HEK293 (cell line): Measurements from ENCODE around the gene CORO2B.
A peak's percentile ranks its signal among the peaks of the same experiment; 100 is the strongest.

Source experiments
- CTCF ChIA-PET: fragments of 350-600 bp; formaldehyde crosslinking; extraction: SDS; loops from one replicate; lab custom pipeline; 2021; ENCODE audit warnings: antibody characterized with exemption; lab: Yijun Ruan, JAX
- POLR2A ChIA-PET: fragments of 300-600 bp; formaldehyde crosslinking; extraction: SDS; loops from one replicate; lab custom pipeline; 2020; ENCODE audit warnings: antibody characterized with exemption, inconsistent platforms; lab: Yijun Ruan, JAX
- H3K27ac ChIP-seq: fragments of 200-500 bp; sonication (Bioruptor generic); 2 replicates; pipeline ENCODE4 v1.5.1; 2014; ENCODE audit warnings: low read depth, low read length, control low read depth, inconsistent platforms; ENCODE audit errors: extremely low read depth
- H3K36me3 ChIP-seq, 2 experiments: fragments of 200-500 bp in 1 of 2; sonication (Bioruptor generic) in 1 of 2; 1 replicate in 1 of 2; 2 replicates in 1 of 2; pipeline ENCODE4 v1.5.1; 2014 to 2017; ENCODE audit warnings: inconsistent platforms in 2 of 2, low read length in 2 of 2; ENCODE audit not compliant: control insufficient read depth in 2 of 2, insufficient read depth in 1 of 2
- H3K4me1 ChIP-seq: fragments of 200-500 bp; sonication (Bioruptor generic); 2 replicates; pipeline ENCODE4 v1.5.1; 2014; ENCODE audit warnings: mild to moderate bottlenecking, low read length, inconsistent platforms; ENCODE audit not compliant: control insufficient read depth, insufficient read depth
- H3K4me3 ChIP-seq: 2 replicates; pipeline ENCODE4 v1.5.1; 2011; ENCODE audit warnings: low read depth, mild to moderate bottlenecking, control low read depth, low read length, moderate library complexity
- H3K9me3 ChIP-seq: fragments of 200-500 bp; sonication (Bioruptor generic); 2 replicates; pipeline ENCODE4 v1.5.1; 2014; ENCODE audit warnings: low read depth, low read length, inconsistent platforms; ENCODE audit not compliant: control insufficient read depth, insufficient read depth
- EGR2 ChIP-seq: fragments of 450-650 bp; formaldehyde crosslinking; IDR thresholded peaks from 2 replicates; pipeline ENCODE4 v1.5.1; 2016; ENCODE audit warnings: low read depth, missing biosample characterization, missing genetic modification characterization
- GLIS2 ChIP-seq: fragments of 450-650 bp; formaldehyde crosslinking; IDR thresholded peaks from 2 replicates; pipeline ENCODE4 v1.5.1; 2016; ENCODE audit warnings: missing biosample characterization, missing genetic modification characterization
- IKZF3 ChIP-seq: fragments of 450-650 bp; IDR thresholded peaks from 2 replicates; pipeline ENCODE4 v1.5.0; 2018; ENCODE audit warnings: missing biosample characterization, mild to moderate bottlenecking, missing genetic modification characterization, moderate library complexity
- PATZ1 ChIP-seq: fragments of 450-650 bp; formaldehyde crosslinking; IDR thresholded peaks from 2 replicates; pipeline ENCODE4 v1.5.1; 2016; ENCODE audit warnings: missing biosample characterization, missing genetic modification characterization
- SCRT1 ChIP-seq: fragments of 450-650 bp; formaldehyde crosslinking; IDR thresholded peaks from 2 replicates; pipeline ENCODE4 v1.5.1; 2016; ENCODE audit warnings: missing biosample characterization, missing genetic modification characterization, borderline replicate concordance
- SP2 ChIP-seq: fragments of 450-650 bp; formaldehyde crosslinking; IDR thresholded peaks from 2 replicates; pipeline ENCODE4 v1.5.1; 2016; ENCODE audit warnings: missing biosample characterization, missing genetic modification characterization
- ZBTB17 ChIP-seq: fragments of 450-650 bp; formaldehyde crosslinking; IDR thresholded peaks from 2 replicates; pipeline ENCODE4 v1.5.1; 2016; ENCODE audit warnings: missing biosample characterization, missing genetic modification characterization
- ZFHX2 ChIP-seq: fragments of 450-650 bp; formaldehyde crosslinking; conservative IDR thresholded peaks from 2 replicates; pipeline ENCODE4 v1.5.1; 2016; ENCODE audit warnings: missing biosample characterization, missing genetic modification characterization
- ZNF202 ChIP-seq: fragments of 450-650 bp; formaldehyde crosslinking; IDR thresholded peaks from 2 replicates; pipeline ENCODE4 v1.5.1; 2016; ENCODE audit warnings: missing biosample characterization, missing genetic modification characterization, borderline replicate concordance
- ZNF24 ChIP-seq: fragments of 450-650 bp; formaldehyde crosslinking; IDR thresholded peaks from 2 replicates; pipeline ENCODE4 v1.5.1; 2016; ENCODE audit warnings: missing biosample characterization, missing genetic modification characterization
- ZNF335 ChIP-seq: fragments of 450-650 bp; formaldehyde crosslinking; conservative IDR thresholded peaks from 2 replicates; pipeline ENCODE4 v1.5.1; 2016; ENCODE audit warnings: missing biosample characterization, missing genetic modification characterization
- ZNF426 ChIP-seq: fragments of 450-650 bp; formaldehyde crosslinking; IDR thresholded peaks from 2 replicates; pipeline ENCODE4 v1.5.1; 2017; ENCODE audit warnings: missing biosample characterization, missing genetic modification characterization, mild to moderate bottlenecking, inconsistent platforms, moderate library complexity
- ZNF544 ChIP-seq: fragments of 450-650 bp; formaldehyde crosslinking; IDR thresholded peaks from 2 replicates; pipeline ENCODE4 v1.5.0; 2017; ENCODE audit warnings: missing biosample characterization, missing genetic modification characterization
- ZNF585B ChIP-seq: fragments of 450-650 bp; formaldehyde crosslinking; IDR thresholded peaks from 2 replicates; pipeline ENCODE4 v1.5.1; 2016; ENCODE audit warnings: missing biosample characterization, missing genetic modification characterization
- ZNF664 ChIP-seq: fragments of 450-650 bp; formaldehyde crosslinking; IDR thresholded peaks from 2 replicates; pipeline ENCODE4 v1.5.1; 2016; ENCODE audit warnings: missing biosample characterization, missing genetic modification characterization
- ZNF792 ChIP-seq: fragments of 450-650 bp; formaldehyde crosslinking; IDR thresholded peaks from 2 replicates; pipeline ENCODE4 v1.5.1; 2016; ENCODE audit warnings: missing biosample characterization, missing genetic modification characterization
- TF ChIP-seq, protein P1 (sequence below): fragments of 450-650 bp; formaldehyde crosslinking; IDR thresholded peaks from 2 replicates; pipeline ENCODE4 v1.5.1; 2017; ENCODE audit warnings: missing biosample characterization, missing genetic modification characterization

The CORO2B gene

DNA sequence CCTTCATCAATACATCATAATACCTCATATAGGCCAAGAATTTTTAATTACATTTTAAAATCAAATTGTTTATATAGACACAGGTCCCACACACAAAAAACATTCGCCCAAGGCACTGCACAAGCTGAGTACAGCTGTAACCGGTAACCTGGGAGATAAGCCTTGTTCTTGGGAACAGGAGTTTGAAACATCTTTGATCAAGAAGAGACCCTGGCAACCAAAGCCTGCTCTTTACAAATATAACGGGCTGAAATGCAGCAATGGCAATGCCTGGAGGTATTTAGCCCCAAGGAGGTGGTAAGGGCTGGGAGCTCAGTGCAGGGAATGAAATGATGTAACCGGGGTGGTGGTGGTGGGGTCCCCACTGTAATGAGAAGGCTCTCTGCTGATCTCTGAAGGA is 7.2 kb upstream of the CORO2B start:
- TF ChIP-seq ZNF664 (tag by site-specific recombination) (no peak), SP2 (no peak), IKZF3 (tag by site-specific recombination) (no peak), ZNF792 (no peak), SCRT1 (tag by site-specific recombination) (no peak), ZNF544 (tag by site-specific recombination) (no peak)
- no peaks in the 10 kb centered on the region for H3K36me3 ChIP-seq
- no peak overlapping the region for H3K4me3 ChIP-seq
- H3K27ac ChIP-seq = no peak overlapping the region
- CTCF ChIA-PET = interaction anchor here (0.6 to 4.0 kb wide), 5 partner anchors 11 to 926 kb away, joined by 3 to 36 read pairs (median 5); no protein-coding TSS in a partner anchor
- H3K4me1 ChIP-seq = no peaks in the 10 kb centered on the region; the same call in 1 of the 2 replicates
- H3K9me3 ChIP-seq = no peaks in the 10 kb centered on the region
- POLR2A ChIA-PET = no interaction called here

GRCh38 chr15:68572309-68572708 is 6.5 kb upstream of the CORO2B start:
- H3K9me3 ChIP-seq = no peaks in the 10 kb centered on the region
- no peak overlapping the region for H3K4me3 ChIP-seq
- H3K36me3 ChIP-seq = no peaks in the 10 kb centered on the region
- CTCF ChIA-PET = interaction anchor here (0.6 to 4.0 kb wide), 6 partner anchors 12 to 927 kb away, joined by 3 to 36 read pairs (median 5); no protein-coding TSS in a partner anchor
- H3K27ac ChIP-seq = no peak overlapping the region
- POLR2A ChIA-PET = interaction anchor here (0.6 kb wide), 1 partner anchor 131 kb away, joined by 5 read pairs; no protein-coding TSS in a partner anchor
- H3K4me1 ChIP-seq = no peaks in the 10 kb centered on the region; the same call in 1 of the 2 replicates
- no peak for TF ChIP-seq ZNF335 (tag by site-specific recombination)
- no peak for TF ChIP-seq ZNF24 (tag by site-specific recombination)
- no peak for TF ChIP-seq ZNF202 (tag by site-specific recombination)

GRCh38 chr15:68572921-68573320 is 5.9 kb upstream of the CORO2B start:
- TF ChIP-seq EGR2 (tag by site-specific recombination) = 0 out of 2 replicates have a peak, but pooled peaks have one; percentile 19
- TF ChIP-seq ZNF585B (tag by site-specific recombination) = no peak
- TF ChIP-seq, protein P1, sequence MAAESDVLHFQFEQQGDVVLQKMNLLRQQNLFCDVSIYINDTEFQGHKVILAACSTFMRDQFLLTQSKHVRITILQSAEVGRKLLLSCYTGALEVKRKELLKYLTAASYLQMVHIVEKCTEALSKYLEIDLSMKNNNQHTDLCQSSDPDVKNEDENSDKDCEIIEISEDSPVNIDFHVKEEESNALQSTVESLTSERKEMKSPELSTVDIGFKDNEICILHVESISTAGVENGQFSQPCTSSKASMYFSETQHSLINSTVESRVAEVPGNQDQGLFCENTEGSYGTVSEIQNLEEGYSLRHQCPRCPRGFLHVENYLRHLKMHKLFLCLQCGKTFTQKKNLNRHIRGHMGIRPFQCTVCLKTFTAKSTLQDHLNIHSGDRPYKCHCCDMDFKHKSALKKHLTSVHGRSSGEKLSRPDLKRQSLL (tag by site-specific recombination) = no peak
- no peak for TF ChIP-seq ZNF202 (tag by site-specific recombination)
- TF ChIP-seq GLIS2 (tag by site-specific recombination) = peak; percentile 54
- TF ChIP-seq ZNF426 = no peak
- TF ChIP-seq ZBTB17 (tag by site-specific recombination) = no peak
- 0 out of 2 replicates have a peak, but pooled peaks have one; percentile 11 for TF ChIP-seq PATZ1
- TF ChIP-seq ZFHX2 = peak; percentile 54; the same call in 1 of the 2 replicates
- TF ChIP-seq, all 188 proteins: peak for 4
- peaks cover 3% of the 10 kb centered on the region; the same call in 1 of the 2 replicates for H3K4me1 ChIP-seq
- H3K9me3 ChIP-seq = no peaks in the 10 kb centered on the region
- no peak overlapping the region for H3K27ac ChIP-seq
- POLR2A ChIA-PET = no interaction called here
- H3K4me3 ChIP-seq = no peak overlapping the region
- H3K36me3 ChIP-seq = no peaks in the 10 kb centered on the region
- CTCF ChIA-PET = interaction anchor here (0.7 to 4.0 kb wide), 4 partner anchors 13 to 866 kb away, joined by 3 to 36 read pairs (median 4); no protein-coding TSS in a partner anchor
